CD4-positive, alpha-beta T cell treated with Interleukin-12 subunit alpha and Interleukin-12 subunit beta, for 1 hour (primary cell): Measurements from ENCODE around the gene FFAR2.
A peak's percentile ranks its signal among the peaks of the same experiment; 100 is the strongest.
"Not testable (repeated sequence)": the region's sequence is repeated elsewhere in the genome, so short reads cannot be mapped to it uniquely, and the experiment has no call there.

Source experiments
- DNase-seq: peaks from one replicate; pipeline ENCODE4 v3.0.0-alpha.2; 2020

Gene FFAR2

DNA sequence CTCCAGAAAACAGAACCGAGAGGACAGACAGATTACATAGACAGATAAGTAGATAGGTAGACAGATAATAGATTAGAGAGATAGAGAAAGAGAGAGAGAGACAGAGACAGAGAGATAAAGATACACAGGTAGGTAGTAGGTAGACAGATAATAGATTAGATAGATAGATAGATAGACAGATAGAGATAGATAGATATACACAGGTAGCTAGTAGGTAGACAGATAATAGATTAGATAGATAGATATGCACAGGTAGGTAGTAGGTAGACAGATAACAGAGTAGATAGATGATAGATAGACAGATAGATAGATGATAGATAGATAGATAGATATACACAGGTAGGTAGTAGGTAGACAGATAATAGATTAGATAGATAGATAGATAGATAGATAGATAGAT is 10.1 kb downstream of the FFAR2 start:
- no peak for DNase-seq

DNA sequence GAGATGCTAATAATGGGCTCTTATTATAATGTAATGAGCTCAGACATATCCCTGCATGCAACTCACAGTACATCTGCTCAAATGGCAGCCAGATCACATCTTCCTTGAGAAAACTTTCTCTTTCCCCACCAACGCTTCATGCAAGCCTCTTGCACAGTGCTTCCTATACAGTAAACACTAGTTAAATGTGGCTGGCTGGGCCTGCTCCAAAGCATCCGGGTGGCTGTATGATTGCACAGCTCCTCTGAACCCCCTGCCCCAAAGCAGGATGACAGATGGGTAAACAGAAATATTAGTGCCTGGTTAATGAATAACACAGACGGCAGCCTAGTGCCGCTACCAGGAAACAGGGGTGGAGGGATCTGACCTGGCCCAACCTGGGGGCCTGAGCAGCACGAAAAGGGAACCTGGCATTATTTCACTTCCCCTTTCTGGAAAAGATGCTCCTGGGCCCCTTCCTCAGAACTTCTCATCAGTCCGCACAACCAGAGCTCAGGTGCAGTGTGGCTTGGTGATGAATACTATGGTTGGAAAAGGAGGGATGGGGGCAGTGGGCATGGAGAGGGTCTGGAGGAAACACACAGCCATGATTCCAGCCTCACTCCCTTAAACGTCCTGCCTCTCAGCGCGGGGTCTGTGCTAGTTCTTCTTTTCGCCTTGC is 10.8 kb downstream of the FFAR2 start:
- DNase-seq, result no peak

DNA sequence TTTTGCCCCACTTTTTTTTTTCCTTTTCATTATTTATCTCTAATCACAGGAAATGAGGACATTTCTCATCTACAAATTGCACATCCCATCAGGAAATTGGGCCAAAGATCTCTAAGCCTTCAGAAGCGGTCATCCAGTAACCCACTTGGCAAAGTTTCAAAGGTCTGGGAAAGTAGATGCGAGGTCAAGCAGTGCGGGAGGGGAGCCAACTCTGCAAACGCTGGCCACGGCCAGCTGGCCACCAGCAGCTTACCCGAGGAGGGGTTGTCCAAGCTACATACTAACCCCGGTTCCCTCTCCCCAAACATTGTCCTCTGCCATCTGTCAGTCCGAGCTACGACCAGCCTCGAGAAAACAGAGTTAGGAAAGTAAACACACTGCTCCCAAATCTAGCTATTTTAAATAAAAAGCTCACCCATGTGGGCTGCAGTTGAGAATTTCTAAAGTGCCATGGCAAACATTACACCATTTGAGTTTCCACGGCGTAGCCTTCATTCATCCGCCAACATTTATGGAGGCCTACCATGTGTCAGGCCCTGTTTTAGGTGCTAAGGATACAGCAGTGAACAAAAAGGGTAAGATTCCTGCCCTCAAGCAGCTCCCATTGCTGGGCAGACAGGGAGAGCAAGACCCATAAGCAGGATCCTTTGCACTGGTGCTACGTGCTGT is 11.5 kb downstream of the FFAR2 start:
- DNase-seq, result no peak

DNA sequence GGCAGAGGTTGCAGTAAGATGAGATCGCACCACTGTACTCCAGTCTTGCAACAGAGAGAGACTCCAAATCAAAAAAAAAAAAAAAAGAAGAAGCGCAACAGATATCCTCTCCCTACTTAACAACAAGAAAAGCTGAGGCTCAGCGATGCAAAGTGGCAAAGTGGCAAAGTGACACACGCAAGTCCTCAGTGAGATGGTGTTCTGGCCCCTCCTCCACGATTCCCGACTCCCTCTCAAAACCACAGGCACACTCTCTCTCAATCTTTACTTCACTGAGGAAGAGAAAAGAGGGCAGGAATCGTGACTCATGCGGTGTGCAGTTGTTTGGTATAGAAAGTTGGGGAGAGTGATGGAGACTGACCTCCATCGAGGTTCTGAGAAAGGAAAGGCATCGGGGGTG is 12.6 kb downstream of the FFAR2 start:
- no peak for DNase-seq

DNA sequence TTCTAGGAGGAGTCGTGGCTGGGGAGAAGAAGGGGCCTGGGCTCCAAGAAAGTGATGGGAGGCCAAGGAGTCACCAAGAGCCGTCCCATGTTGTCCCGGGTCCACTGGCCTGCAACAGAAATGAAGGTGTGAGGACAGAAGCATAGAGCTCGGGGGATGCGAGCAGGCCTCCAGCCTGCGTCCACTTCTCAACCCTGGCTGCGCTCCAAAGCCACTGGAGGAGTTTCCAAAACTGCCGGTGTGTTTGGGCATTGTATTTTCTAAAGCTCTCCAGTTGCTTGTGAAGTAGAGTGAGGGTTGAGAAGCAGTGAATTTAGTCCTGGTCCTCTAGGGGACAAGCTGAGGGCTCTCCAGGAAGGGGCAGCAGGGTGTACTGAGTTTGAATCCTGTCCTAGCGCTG is 13.0 kb downstream of the FFAR2 start:
- DNase-seq, result no peak

GRCh38 chr19:35461788-35462187 is 13.7 kb downstream of the FFAR2 start:
- not testable (repeated sequence) for DNase-seq

- DNase-seq, result peak; percentile 83
Observed at GRCh38 chr19:35462476-35462953, 14.5 kb downstream of the FFAR2 start.

- not testable (repeated sequence) for DNase-seq
Observed at GRCh38 chr19:35462956-35463355, 14.9 kb downstream of the FFAR2 start.

DNA sequence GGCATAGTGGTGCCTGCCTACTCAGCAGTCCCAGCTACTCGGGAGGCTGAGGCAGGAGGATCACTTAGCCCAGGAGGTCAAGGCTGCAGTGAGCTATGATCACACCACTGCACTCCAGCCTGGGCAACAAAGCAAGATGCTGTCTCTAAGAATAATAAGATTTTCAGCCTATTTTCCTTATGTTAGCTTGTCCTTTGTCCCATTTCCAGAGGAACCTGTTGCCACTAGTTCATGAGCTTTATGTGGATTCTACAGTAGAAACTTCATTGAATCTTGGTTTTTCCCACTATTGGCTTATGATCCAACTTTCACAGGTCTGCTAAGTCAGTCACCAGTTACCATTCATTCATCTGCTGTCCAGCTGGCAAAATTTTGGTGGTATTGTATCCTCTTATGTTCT is 18.2 kb downstream of the FFAR2 start:
- no peak for DNase-seq

DNA sequence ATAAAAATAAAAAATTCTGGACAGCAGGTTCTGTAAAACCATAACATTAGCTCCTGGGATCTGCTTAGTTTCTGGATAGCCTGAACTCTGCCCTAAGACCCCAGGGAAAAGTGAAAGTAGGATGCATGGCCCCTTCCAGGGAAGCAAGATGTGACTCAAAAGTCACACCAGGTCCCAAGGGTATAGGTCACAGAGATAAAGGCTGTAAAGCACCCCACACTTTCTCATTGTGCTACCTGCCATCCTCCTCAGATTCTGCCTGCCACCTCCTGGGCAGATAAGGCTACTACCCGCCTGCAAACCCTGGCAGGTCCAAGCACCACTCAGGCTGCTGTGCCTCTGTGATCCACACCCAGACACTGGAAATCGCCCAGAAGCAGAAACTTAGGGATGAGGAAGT is 20.6 kb downstream of the FFAR2 start:
- peak; percentile 75 for DNase-seq

DNA sequence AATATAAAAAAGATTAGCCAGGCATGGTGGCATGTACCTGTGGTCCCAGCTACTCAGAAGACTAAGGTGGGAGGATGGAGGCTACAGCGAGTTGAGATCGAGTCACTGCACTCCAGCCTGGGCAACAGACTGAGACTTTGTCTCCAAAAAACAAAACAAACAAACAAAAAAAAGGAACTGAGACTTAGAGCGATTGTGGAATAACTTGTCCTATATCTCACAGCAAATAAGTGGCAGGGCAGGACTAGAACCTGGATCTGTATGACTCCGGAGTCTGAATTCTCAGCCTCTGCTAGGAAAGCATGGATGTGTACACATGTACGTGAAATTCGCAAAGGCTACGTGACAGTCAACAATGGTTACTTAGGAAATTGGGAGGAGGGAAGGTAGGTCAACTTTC is 22.1 kb downstream of the FFAR2 start:
- DNase-seq, result no peak

DNA sequence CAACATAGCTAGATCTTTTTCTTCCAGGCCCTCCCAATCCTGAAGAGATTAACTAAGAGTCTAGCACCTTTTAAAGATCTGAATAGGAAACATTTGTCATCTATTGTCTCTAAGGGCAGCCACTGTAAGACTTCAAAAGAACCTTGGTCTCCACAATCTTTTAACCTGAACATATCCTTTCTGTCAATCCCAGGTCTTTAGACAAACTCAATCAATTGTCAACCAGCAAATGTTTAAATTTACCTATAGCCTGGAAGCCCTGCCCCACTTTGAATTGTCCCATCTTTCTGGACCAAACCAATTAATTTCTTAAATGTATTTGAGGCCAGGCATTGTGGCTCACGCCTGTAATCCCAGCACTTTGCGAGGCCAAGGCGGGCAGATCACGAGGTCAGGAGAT is 23.0 kb downstream of the FFAR2 start:
- not testable (repeated sequence) for DNase-seq

DNA sequence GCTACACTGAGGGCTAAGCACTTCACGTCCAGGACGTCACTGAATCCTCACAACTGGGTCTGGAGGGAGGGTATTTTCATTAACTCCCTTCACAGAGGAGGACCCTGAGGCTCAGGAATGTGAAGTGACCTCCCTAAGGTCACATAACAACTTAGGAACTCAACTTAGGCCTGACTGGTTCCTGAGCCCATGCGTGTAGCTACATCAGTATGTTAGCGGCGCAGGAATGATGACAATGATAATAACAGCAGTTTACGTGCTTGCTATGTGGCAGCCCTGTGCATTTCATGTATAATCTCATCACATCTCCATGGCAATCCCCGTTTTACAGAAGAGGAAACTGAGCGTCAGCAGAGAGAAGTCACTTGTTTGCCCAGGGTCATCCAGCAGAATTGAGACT is 23.9 kb downstream of the FFAR2 start:
- DNase-seq, result no peak

DNA sequence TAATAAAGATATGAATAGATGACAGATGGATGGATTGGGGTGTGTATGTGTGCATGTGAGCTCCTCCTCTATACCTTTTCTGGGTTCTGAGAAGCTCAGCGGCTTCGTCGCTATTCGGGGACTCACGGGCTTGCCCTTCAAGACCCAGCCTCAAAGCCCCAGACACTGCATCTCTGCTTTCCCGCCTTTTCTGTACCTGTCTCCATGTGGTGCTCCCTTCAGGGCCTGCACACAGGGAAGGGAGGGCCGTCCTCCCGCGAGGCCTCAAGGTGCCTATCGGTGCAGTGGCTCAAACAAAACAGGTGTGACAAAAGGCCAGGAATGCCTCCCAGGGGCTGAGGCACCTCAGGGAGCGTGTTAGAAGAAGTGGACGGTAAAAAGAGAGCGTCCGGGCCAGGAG is 26.0 kb downstream of the FFAR2 start:
- DNase-seq, result no peak

DNA sequence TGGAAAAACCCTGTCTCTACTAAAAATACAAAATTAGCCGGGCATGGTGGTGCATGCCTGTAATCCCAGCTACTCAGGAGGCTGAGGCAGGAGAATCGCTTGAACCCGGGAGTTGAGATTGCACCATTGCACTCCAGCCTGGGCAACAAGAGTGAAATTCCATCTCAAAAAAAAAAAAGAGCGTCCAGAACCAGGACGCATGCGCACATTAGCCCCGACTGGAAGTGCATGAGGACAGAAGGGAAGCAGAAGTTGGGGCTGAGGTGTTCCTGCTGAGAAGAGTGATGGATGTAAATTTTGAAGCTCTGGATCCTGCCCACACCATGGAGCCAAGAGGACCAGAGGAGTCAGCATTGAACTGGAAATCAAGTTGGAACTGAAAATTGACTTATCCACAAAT is 26.5 kb downstream of the FFAR2 start:
- DNase-seq, result not testable (repeated sequence)

GRCh38 chr19:35476149-35476548 is 28.1 kb downstream of the FFAR2 start:
- no peak for DNase-seq

DNA sequence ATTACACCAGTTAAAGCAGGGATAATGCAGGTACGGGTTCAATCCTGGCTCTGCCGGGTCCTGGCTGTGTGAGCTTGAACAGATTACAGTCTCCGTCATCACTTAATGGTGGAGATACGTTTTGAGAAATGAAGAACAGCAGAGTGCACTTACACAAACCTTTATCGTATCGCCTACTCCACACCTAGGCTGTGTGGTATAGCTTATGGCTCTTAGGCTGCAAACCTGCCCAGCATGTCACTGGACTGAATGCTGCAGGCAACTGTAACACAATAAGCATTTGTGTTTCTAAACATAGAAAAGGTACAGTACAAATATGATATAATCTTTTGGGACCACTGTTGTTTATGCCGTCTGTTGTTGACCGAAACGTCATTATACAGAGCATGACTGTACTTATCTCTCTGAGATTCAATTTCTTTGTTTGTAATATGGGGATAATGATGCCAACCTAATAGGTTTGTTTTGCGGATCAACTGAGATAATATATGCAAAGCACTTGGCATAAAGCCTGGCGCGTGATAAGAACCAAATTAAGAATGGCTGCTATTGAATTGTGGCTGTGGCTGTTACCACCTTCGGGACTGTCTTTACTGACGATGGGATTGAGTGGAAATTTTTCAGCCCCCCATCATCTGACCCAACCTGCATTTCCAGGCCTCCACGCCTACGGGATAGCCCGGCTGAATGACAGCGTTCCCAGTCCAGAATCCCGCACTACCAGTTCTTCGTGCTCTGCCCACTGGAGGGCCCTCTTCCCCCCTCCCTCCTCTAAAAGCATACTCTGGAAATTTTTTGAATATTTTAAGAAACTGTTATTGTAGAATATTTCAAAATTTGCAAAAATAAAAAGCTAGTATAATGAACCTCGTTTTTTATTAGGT is 31.0 kb downstream of the FFAR2 start:
- DNase-seq, result no peak

GRCh38 chr19:35483089-35483488 is 35.0 kb downstream of the FFAR2 start:
- no peak for DNase-seq

DNA sequence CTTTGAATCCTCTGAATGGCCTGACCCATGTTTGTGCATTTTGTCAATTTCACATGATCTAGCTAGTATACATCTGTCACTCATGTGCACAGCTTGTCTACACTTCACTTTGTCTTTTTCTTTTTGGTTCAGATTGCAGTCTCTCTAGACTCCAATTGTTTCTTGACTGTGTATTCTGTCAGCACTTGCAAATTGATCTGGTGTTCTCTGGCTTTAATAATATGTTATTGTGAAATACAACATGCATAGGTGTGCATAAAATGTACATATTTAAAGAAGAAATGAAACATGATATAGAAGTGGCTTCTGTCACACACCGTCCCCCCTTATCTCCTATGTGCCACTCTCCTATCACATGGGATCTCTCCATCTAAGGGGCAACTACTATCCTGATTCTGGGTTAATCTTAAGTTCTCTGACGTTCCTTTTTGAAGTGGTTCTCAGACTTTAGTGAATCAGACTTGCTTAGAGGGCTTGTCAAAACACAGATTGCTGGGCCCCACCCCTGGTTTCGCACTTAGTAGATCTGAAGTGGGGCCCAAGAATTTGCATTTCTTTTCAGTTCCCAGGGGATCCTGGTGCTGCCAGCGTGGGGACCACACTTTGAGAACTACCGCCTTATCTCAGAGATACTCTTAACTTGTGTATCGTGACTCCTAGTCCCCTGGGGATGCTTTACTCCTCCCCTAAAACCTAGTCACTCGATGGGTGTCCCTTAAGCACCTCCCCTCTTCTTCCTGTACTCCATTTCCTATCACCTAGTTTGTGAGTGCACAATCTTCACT is 36.4 kb downstream of the FFAR2 start:
- DNase-seq, result no peak

- no peak for DNase-seq
Observed at GRCh38 chr19:35486268-35486708, 38.2 kb downstream of the FFAR2 start.

GRCh38 chr19:35487656-35488182 is 39.7 kb downstream of the FFAR2 start:
- DNase-seq, result no peak

GRCh38 chr19:35488677-35489076 is 40.6 kb downstream of the FFAR2 start:
- DNase-seq, result no peak

DNA sequence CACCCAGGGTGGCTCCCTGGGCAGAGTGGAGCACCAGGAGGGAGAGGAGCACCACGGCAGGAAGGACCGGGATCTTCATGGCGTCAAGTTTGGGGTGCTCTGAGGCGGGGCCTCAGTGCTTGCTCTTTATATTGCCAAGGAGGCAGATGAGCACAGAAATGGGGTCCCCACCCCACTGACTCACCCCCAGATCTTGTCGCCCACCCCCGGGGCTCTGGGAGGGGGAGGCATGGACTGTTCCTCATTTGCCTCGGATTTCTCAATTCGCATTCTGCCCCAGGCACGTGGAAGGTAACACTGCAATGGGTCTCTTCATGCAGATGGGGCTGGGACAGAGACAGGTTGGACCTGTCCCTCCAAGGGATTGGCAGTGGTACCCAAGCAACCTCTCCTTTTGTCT is 42.3 kb downstream of the FFAR2 start, which contains the start of gene KRTDAP:
Gene KRTDAP, minus strand, starts transcription at position 101 of the 400 bp plus-strand sequence. Its CDS starts 22 bp downstream, at position 79.
- no peak for DNase-seq
